ENCODE results near the gene SPOCK1. TPM values are rescaled to one million over a fixed set of nuclear protein-coding genes. Genes with fewer than 3 reads are reported as not detected.

Gene SPOCK1
- total and polyA plus RNA-seq, 2 of the 13 experiments (the other 11 are each of a cell fraction or from before 2014, with no cell fraction given), result 0.18 to 0.29 TPM

- FAIRE-seq, result no peak
- H3K9ac ChIP-seq (ENCODE audit: insufficient read depth, low read depth, low read length), result no peak overlapping the region
- POLR2A ChIA-PET, result no interaction called here
- no peaks in the 10 kb centered on the region for H3K27me3 ChIP-seq (ENCODE audit: control insufficient read depth in 1 of 2, insufficient read depth in 2 of 2, low read length in 2 of 2)
- no peak overlapping the region for H3K4me2 ChIP-seq (ENCODE audit: low read depth, low read length)
- intact Hi-C loops (cut with micrococcal nuclease; ENCODE audit: unreplicated experiment), result loop anchor here (1.0 kb wide), 1 partner anchor 155 kb away; the partner anchor contains the start of gene SPOCK1
- ATAC-seq, result no peak
- no peak for TF ChIP-seq ZNF124 (CRISPR knock-in tag; IDR thresholded peaks at IDR 0.05)
- no peak for TF ChIP-seq ZFP90 (CRISPR knock-in tag; IDR thresholded peaks at IDR 0.05; ENCODE audit: borderline replicate concordance)
- TF ChIP-seq HOXA3 (CRISPR knock-in tag; IDR thresholded peaks at IDR 0.05), result no peak
- TF ChIP-seq, protein P1, sequence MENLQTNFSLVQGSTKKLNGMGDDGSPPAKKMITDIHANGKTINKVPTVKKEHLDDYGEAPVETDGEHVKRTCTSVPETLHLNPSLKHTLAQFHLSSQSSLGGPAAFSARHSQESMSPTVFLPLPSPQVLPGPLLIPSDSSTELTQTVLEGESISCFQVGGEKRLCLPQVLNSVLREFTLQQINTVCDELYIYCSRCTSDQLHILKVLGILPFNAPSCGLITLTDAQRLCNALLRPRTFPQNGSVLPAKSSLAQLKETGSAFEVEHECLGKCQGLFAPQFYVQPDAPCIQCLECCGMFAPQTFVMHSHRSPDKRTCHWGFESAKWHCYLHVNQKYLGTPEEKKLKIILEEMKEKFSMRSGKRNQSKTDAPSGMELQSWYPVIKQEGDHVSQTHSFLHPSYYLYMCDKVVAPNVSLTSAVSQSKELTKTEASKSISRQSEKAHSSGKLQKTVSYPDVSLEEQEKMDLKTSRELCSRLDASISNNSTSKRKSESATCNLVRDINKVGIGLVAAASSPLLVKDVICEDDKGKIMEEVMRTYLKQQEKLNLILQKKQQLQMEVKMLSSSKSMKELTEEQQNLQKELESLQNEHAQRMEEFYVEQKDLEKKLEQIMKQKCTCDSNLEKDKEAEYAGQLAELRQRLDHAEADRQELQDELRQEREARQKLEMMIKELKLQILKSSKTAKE (CRISPR knock-in tag; IDR thresholded peaks at IDR 0.05; ENCODE audit: borderline replicate concordance), result no peak
- TF ChIP-seq TMF1 (CRISPR knock-in tag; IDR thresholded peaks at IDR 0.05; ENCODE audit: low read depth), result no peak
- no peak for TF ChIP-seq NR1H2 (CRISPR knock-in tag; IDR thresholded peaks at IDR 0.05; ENCODE audit: borderline replicate concordance, low read depth)
- TF ChIP-seq NFYC (CRISPR knock-in tag; IDR thresholded peaks at IDR 0.05), result no peak
- no peak for TF ChIP-seq ZNF143 (CRISPR knock-in tag; IDR thresholded peaks at IDR 0.05)
- TF ChIP-seq ZNF713 (CRISPR knock-in tag; IDR thresholded peaks at IDR 0.05), result no peak
- TF ChIP-seq ZNF672 (CRISPR knock-in tag; IDR thresholded peaks at IDR 0.05), result no peak
- no peaks in the 10 kb centered on the region for H3K9me3 ChIP-seq (ENCODE audit: low read length)
- H3K36me3 ChIP-seq (replicated peaks in 1 of 2; ENCODE audit: control insufficient read depth in 1 of 2, insufficient read depth in 2 of 2, low read length in 2 of 2), result no peaks in the 10 kb centered on the region
- DNase-seq (ENCODE audit: low spot score), result no peak
- H3K4me1 ChIP-seq (ENCODE audit: insufficient read depth, low read length), result no peaks in the 10 kb centered on the region
- no peak overlapping the region for H2AFZ ChIP-seq (ENCODE audit: low read length)
- WGBS (ENCODE audit: low lambda C conversion rate), result 46% methylated on average over 4 of the region's 4 CpGs
- in situ Hi-C loops (cut with HindIII; ENCODE audit: extremely low pct_ligation_motif_present, low pct_unique_long_range_greater_than_20kb), result loop anchor here (10.0 kb wide), 1 partner anchor 151 kb away; the partner anchor contains the start of gene SPOCK1
- H4K20me1 ChIP-seq (ENCODE audit: insufficient read depth, low read length), result no peaks in the 10 kb centered on the region
- CTCF ChIA-PET (ENCODE audit: low intra/inter-chr PET ratio, low total read pairs), result interaction anchor here (1.8 kb wide), 1 partner anchor 155 kb away, joined by 8 read pairs; the partner anchor contains the start of gene SPOCK1
- no peaks in the 10 kb centered on the region for H3K79me2 ChIP-seq (ENCODE audit: insufficient read depth, low read length)
- BruUV-seq (replicated peaks), result no TSS peak
- no peak overlapping the region for H3K4me3 ChIP-seq (replicated peaks in 1 of 3; ENCODE audit: insufficient read depth in 1 of 3, low read depth in 2 of 3, low read length in 3 of 3)
- no peak overlapping the region for H3K27ac ChIP-seq (ENCODE audit: extremely low read length, insufficient read depth, low read length)
Observed at GRCh38 chr5:137344021-137344420, 155.1 kb downstream of the SPOCK1 start.
